Kasumi-1 (cell line): Measurements from ENCODE around the gene C19orf38.

Experiments
- DNase-seq, 2 experiments: peaks; one replicate each; lab custom pipeline; 2025; lab: John Stamatoyannopoulos, UW

C19orf38 gene

GRCh38 chr19:10911579-10912363, 63.6 kb downstream of the C19orf38 start:
- no peak for DNase-seq

- DNase-seq = no peak
Observed at GRCh38 chr19:10912619-10913018, 64.4 kb downstream of the C19orf38 start.

- no peak for DNase-seq
Observed at GRCh38 chr19:10913716-10914340, 65.6 kb downstream of the C19orf38 start.

GRCh38 chr19:10915130-10916091, 67.2 kb downstream of the C19orf38 start:
- no peak for DNase-seq

GRCh38 chr19:10916602-10917001, 68.4 kb downstream of the C19orf38 start:
- no peak for DNase-seq

- no peak for DNase-seq
Observed at GRCh38 chr19:10918359-10918758, 70.1 kb downstream of the C19orf38 start.
